Heart left ventricle (tissue), 13 donors: ENCODE results near the gene MCC.

Experiments used
- POLR2A ChIP-seq, 2 donors: fragments of 450-650 bp; IDR thresholded peaks; one replicate each; pipeline ENCODE4 v1.6.1; 2017; ENCODE audit warnings: antibody characterized with exemption in 2 of 2, mild to moderate bottlenecking in 2 of 2, moderate library complexity in 2 of 2
- TF ChIP-seq, protein P1 (sequence below), 12 donors: fragments of 200-600 bp; sonication (generic) in 4 of 12; IDR thresholded peaks; one replicate each; pipeline versions ENCODE4 v1.5.0 to v1.8.0; 2018 to 2022; ENCODE audit warnings: antibody characterized with exemption in 12 of 12, mild to moderate bottlenecking in 5 of 12
- donor health status: ischemic (EF 13 %, LVEDD 7.1; RV severe dilation, severe dysfunction).
- donor health status: DM: no; HTN: yes; CAD: no.
- donor health status: DM: no; HTN: no; CAD: no.
- donor health status: ischemic (EF 25% LVEDD 6.9; RV normal size, moderate dysfunction).
- donor health status: ischemic (EF 25% LVEDD 5.7; RV mildly dilated, moderate dysfunction).
- donor health status: ischemic (EF 35%, LVEDD 5.7; RV mildly dilated, moderate dysfunction).
- donor health status: nonischemic (EF 11% LVEDD 7.7; RV severe dilation, severe dysfunction).
- donor health status: DM: yes; HTN: yes; CAD: no.
- donor health status: PGD.
- donor health status: ischemic (EF 29% LVEDD 5.4; RV normal size, mild dysfunction).
- donor health status: nonischemic (EF 23%, LVEDD 6.1; RV moderate dilation, normal function).

DNA sequence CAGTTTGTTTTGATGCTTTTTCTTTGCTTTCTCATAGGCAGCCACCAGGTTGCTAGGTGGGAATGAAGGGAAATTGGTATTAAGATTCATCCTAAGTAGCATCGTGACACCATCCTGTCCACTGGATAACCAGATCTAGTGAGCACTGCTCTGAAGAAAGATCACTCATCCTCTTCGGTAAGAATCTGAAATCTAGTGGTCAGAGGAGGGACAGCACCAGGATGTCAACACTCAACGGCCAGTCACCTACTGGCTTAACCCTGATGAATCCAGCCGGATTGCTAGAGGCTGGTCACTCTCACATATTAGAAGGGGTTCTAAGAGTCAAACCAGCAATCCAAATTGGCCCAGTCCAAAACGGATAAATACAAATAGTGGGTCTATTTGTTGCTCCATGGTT is 460.8 kb downstream of the MCC start:
- no peak for TF ChIP-seq POLR2A (IDR thresholded peaks at IDR 0.05)
- TF ChIP-seq, protein P1, sequence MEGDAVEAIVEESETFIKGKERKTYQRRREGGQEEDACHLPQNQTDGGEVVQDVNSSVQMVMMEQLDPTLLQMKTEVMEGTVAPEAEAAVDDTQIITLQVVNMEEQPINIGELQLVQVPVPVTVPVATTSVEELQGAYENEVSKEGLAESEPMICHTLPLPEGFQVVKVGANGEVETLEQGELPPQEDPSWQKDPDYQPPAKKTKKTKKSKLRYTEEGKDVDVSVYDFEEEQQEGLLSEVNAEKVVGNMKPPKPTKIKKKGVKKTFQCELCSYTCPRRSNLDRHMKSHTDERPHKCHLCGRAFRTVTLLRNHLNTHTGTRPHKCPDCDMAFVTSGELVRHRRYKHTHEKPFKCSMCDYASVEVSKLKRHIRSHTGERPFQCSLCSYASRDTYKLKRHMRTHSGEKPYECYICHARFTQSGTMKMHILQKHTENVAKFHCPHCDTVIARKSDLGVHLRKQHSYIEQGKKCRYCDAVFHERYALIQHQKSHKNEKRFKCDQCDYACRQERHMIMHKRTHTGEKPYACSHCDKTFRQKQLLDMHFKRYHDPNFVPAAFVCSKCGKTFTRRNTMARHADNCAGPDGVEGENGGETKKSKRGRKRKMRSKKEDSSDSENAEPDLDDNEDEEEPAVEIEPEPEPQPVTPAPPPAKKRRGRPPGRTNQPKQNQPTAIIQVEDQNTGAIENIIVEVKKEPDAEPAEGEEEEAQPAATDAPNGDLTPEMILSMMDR (IDR thresholded peaks at IDR 0.05) = no peak
